Measurements from ENCODE around the gene TNFSF18.

The TNFSF18 gene, protein sequence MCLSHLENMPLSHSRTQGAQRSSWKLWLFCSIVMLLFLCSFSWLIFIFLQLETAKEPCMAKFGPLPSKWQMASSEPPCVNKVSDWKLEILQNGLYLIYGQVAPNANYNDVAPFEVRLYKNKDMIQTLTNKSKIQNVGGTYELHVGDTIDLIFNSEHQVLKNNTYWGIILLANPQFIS

GRCh38 chr1:173050865-173051264 lies at the start of gene TNFSF18:
TNFSF18 (minus strand) TSS chr1:173050941; CDS start chr1:173050896, 45 bp downstream.
- DNase-seq (ENCODE audit: low read depth in 2 of 2) = peak; percentile 78 to 83

GRCh38 chr1:173099166-173099565 lies 48.4 kb upstream of the TNFSF18 start:
- TF ChIP-seq, protein P1, sequence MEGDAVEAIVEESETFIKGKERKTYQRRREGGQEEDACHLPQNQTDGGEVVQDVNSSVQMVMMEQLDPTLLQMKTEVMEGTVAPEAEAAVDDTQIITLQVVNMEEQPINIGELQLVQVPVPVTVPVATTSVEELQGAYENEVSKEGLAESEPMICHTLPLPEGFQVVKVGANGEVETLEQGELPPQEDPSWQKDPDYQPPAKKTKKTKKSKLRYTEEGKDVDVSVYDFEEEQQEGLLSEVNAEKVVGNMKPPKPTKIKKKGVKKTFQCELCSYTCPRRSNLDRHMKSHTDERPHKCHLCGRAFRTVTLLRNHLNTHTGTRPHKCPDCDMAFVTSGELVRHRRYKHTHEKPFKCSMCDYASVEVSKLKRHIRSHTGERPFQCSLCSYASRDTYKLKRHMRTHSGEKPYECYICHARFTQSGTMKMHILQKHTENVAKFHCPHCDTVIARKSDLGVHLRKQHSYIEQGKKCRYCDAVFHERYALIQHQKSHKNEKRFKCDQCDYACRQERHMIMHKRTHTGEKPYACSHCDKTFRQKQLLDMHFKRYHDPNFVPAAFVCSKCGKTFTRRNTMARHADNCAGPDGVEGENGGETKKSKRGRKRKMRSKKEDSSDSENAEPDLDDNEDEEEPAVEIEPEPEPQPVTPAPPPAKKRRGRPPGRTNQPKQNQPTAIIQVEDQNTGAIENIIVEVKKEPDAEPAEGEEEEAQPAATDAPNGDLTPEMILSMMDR (IDR thresholded peaks at IDR 0.05; ENCODE audit: low read depth, low read length) = no peak
- no peak for DNase-seq (ENCODE audit: low read depth in 2 of 2)

More at GRCh38 chr1:173050865-173051264, at the start of gene TNFSF18:
- no peak within 1 kb of the TSS for H3K4me3 ChIP-seq (replicated peaks in 1 of 2; ENCODE audit: low read depth in 2 of 2, low read length in 2 of 2)
- TF ChIP-seq, protein P1 (IDR thresholded peaks at IDR 0.05; ENCODE audit: low read depth, low read length) = no peak

DNA sequence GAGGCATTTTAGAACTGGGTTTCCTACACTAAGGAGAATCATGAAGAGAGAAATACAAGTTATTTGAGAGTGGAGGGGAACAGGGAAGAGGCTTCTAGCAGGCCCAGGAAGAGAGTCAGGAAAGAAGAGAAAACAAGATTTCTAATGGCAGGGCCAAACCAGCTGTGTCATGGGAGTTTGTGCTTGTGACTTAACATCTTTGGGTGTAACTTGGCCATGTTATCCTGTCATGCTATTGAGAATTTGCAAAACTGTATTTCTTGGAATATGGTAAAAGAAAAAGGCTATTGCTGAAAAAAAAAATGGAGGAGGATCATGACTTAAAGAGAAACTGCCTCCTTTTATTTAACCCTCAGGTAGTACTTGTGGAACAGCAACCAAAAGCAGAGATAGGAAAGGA lies 47.4 kb upstream of the TNFSF18 start:
- DNase-seq (ENCODE audit: low read depth in 2 of 2) = no peak
- TF ChIP-seq, protein P1 (IDR thresholded peaks at IDR 0.05; ENCODE audit: low read depth, low read length) = no peak
- H3K4me3 ChIP-seq (replicated peaks in 1 of 2; ENCODE audit: low read depth in 2 of 2, low read length in 2 of 2) = no peak overlapping the region

More at GRCh38 chr1:173099166-173099565, 48.4 kb upstream of the TNFSF18 start:
- no peak overlapping the region for H3K4me3 ChIP-seq (replicated peaks in 1 of 2; ENCODE audit: low read depth in 2 of 2, low read length in 2 of 2)

DNA sequence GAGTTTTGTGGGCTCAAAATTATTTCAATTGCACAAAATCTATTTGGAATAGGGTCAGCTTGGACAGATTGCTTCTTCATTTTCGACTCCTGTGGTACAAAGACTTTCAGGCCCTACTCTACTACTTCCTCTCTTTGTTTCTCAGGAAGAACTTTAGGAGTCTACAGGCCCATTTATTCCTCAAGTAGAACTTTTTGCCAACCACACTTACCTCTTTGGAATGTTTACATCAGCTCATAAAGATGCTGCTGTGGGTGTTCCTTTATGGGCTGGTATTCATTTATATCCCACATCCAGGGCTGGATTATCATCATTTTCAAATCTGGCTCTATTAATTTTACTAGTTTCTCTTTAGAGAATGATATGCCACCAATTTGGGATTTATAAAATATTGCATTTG lies 46.3 kb upstream of the TNFSF18 start:
- TF ChIP-seq, protein P1 (IDR thresholded peaks at IDR 0.05; ENCODE audit: low read depth, low read length) = no peak
- H3K4me3 ChIP-seq (replicated peaks in 1 of 2; ENCODE audit: low read depth in 2 of 2, low read length in 2 of 2) = no peak overlapping the region
- peak in 1 of 2 donors; percentile 45 for DNase-seq (ENCODE audit: low read depth in 2 of 2)

GRCh38 chr1:173095632-173096031 lies 44.9 kb upstream of the TNFSF18 start:
- TF ChIP-seq, protein P1 (IDR thresholded peaks at IDR 0.05; ENCODE audit: low read depth, low read length) = no peak
- DNase-seq (ENCODE audit: low read depth in 2 of 2) = peak; percentile 45 to 80
- no peak overlapping the region for H3K4me3 ChIP-seq (replicated peaks in 1 of 2; ENCODE audit: low read depth in 2 of 2, low read length in 2 of 2)

DNA sequence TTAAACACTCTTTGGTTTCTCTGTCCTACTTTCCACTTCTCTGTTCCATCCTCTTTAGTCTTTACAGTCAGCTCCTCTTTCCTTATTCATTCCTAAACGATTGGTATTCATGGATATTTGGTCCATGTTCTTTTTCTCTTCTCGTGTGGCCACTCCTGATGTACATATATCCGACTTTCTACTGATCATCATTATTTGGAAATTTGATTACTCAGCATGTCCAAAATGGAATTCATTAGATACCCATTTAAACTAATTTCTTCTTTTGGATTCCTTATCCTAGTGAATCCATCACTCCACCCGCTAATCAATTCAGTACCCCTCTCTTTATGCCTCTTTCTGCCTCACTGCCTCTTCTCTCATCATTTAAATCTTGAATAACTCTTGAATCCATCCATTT lies 43.8 kb upstream of the TNFSF18 start:
- no peak for DNase-seq (ENCODE audit: low read depth in 2 of 2)
- TF ChIP-seq, protein P1 (IDR thresholded peaks at IDR 0.05; ENCODE audit: low read depth, low read length) = no peak
- no peak overlapping the region for H3K4me3 ChIP-seq (replicated peaks in 1 of 2; ENCODE audit: low read depth in 2 of 2, low read length in 2 of 2)

Data from cardiac fibroblast (primary cell).